ENCODE results near the gene EYA2.

Gene EYA2

DNA sequence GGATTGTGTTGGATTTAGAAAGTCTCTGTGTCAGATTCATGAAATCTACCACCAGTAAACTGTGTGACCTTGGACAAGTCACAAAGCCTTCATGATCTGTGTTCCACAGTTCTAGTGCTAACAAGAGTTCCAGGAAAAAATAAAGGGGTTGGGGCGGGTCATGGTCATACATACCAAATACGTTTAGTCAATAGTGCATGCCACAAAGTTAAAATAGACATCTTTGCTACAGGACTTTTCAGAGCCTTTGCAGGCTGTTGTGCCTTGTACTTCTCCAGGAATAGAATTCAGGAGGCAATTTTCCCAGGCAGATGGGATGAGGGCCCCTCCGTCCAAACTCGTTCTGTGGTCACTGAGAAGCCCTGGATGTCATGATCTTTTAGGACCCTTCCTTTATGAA, 127.2 kb downstream of the EYA2 start:
- Mint-ChIP-seq H3K27me3 (ENCODE audit: low read depth) (peaks cover 51% of the 10 kb centered on the region), H3K9me3 (no peaks in the 10 kb centered on the region), H3K36me3 (ENCODE audit: low read depth) (no peaks in the 10 kb centered on the region), H3K4me3 (no peak overlapping the region), H3K4me1 (ENCODE audit: low read depth) (peaks cover 3% of the 10 kb centered on the region), H3K27ac (no peak overlapping the region)

DNA sequence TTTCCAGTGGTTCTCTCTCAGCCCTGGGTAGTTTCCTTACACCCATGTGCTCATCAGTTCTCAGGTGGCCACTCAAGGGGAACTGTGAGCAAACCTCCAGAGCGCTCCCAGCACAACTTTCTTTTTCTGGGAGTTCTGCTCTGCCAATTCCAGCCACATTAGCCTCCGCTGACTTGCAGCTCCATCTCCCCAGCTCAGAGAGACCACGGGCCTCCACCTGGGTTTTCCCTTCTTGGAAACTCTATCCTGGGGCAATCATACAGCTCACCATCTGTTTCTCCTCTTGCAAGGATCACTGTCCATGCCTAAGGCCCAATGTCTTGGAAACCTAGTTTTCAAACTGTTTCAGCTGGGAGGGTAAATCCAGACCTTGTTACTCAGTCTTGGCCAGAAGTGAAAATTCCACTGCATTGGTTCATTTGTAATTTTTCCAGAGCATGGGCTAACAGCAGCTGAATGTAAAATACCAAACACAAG, 129.9 kb downstream of the EYA2 start:
- Mint-ChIP-seq H3K9me3 (peaks cover 3% of the 10 kb centered on the region), H3K4me3 (no peak overlapping the region), H3K36me3 (ENCODE audit: low read depth) (no peaks in the 10 kb centered on the region), H3K4me1 (ENCODE audit: low read depth) (no peaks in the 10 kb centered on the region), H3K27me3 (ENCODE audit: low read depth) (peaks cover 46% of the 10 kb centered on the region), H3K27ac (no peak overlapping the region)

DNA sequence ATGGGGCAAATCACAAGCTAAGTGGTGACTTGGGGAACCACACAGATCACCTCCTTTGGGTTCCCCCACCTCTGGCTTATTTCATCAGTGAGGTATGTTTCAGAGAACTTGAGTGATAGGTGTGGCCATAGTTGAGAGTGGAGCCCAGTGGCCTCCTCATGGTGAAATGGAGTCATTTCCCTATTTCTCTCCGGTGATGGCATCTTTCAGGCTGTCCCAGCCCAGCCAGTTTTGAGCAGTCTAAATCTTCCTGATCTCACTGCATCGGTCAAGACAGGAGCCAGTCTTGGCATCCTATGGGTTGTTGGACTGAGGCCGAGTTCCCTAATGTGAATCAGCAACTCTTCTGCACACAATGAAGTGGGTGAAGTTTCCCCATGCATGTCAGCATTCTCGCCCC, 132.4 kb downstream of the EYA2 start:
- H3K4me1 Mint-ChIP-seq (ENCODE audit: low read depth), result no peaks in the 10 kb centered on the region
- no peak overlapping the region for H3K27ac Mint-ChIP-seq
- H3K9me3 Mint-ChIP-seq, result peaks cover 3% of the 10 kb centered on the region
- no peaks in the 10 kb centered on the region for H3K36me3 Mint-ChIP-seq (ENCODE audit: low read depth)
- peaks cover 43% of the 10 kb centered on the region for H3K27me3 Mint-ChIP-seq (ENCODE audit: low read depth)
- H3K4me3 Mint-ChIP-seq, result no peak overlapping the region

DNA sequence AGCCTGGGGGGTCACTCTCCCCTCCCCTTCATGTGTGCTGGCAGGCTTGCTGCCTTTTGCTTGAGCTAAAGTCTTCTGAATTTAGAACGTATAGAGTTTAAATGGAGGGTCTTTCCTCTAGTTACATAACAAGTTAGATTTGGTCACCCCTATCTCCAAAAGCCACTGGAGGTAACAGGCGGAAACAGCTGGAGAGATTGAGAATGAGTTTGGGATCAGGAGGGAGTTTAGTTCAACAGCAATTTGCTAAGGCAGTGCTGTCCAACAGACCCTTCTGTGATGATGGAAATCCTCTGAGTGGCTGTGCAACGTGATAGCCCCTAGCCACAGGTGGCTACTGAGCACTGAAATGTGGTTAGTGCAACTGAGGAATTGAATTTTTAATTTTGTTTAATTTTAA, 132.8 kb downstream of the EYA2 start:
- no peaks in the 10 kb centered on the region for H3K4me1 Mint-ChIP-seq (ENCODE audit: low read depth)
- H3K4me3 Mint-ChIP-seq, result no peak overlapping the region
- H3K9me3 Mint-ChIP-seq, result peaks cover 3% of the 10 kb centered on the region
- no peaks in the 10 kb centered on the region for H3K36me3 Mint-ChIP-seq (ENCODE audit: low read depth)
- peaks cover 43% of the 10 kb centered on the region for H3K27me3 Mint-ChIP-seq (ENCODE audit: low read depth)
- H3K27ac Mint-ChIP-seq, result no peak overlapping the region

DNA sequence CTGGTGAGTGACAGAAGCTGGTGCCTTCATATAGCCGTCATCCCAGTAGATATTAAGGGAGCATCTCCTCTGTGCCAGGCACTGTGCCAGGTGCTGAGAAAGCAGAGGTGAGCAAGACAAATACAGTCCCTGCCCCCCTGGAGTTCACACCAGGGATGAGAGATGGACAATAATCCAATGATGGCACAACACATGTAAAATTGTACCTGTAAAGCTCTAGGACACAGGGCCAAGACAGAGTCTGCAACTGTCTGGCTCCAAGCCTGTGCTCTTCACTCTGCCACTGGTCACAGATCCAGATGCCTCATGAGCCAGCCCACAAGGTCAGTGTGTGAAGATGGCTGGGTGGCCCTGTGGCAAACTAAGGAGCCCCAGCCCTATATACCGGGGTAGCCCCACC, 133.8 kb downstream of the EYA2 start:
- H3K27ac Mint-ChIP-seq, result no peak overlapping the region
- H3K4me1 Mint-ChIP-seq (ENCODE audit: low read depth), result no peaks in the 10 kb centered on the region
- no peaks in the 10 kb centered on the region for H3K36me3 Mint-ChIP-seq (ENCODE audit: low read depth)
- H3K9me3 Mint-ChIP-seq, result peaks cover 3% of the 10 kb centered on the region
- no peak overlapping the region for H3K4me3 Mint-ChIP-seq
- peaks cover 34% of the 10 kb centered on the region for H3K27me3 Mint-ChIP-seq (ENCODE audit: low read depth)

DNA sequence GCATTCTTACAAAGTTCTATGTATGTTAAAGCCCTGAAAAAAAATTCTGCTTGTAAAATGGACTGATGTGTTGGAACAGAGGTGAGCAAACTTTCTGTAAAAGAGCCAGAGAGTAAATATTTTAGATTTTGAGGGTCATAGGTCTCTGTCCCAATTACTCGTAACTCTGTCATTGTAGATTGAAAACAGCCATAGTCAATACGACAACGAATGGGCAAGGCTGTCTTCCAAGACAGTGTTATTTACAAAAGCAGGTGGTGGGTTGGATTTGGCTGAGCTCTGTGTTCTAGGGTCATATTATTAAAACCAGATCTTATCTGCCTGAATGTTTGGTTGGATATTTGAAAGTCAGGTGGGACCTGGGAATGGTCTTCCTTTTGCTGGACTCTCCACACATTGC, 135.2 kb downstream of the EYA2 start:
- no peak overlapping the region for H3K4me3 Mint-ChIP-seq
- H3K27me3 Mint-ChIP-seq (ENCODE audit: low read depth), result peaks cover 21% of the 10 kb centered on the region
- H3K4me1 Mint-ChIP-seq (ENCODE audit: low read depth), result no peaks in the 10 kb centered on the region
- no peak overlapping the region for H3K27ac Mint-ChIP-seq
- peaks cover 3% of the 10 kb centered on the region for H3K9me3 Mint-ChIP-seq
- H3K36me3 Mint-ChIP-seq (ENCODE audit: low read depth), result no peaks in the 10 kb centered on the region

DNA sequence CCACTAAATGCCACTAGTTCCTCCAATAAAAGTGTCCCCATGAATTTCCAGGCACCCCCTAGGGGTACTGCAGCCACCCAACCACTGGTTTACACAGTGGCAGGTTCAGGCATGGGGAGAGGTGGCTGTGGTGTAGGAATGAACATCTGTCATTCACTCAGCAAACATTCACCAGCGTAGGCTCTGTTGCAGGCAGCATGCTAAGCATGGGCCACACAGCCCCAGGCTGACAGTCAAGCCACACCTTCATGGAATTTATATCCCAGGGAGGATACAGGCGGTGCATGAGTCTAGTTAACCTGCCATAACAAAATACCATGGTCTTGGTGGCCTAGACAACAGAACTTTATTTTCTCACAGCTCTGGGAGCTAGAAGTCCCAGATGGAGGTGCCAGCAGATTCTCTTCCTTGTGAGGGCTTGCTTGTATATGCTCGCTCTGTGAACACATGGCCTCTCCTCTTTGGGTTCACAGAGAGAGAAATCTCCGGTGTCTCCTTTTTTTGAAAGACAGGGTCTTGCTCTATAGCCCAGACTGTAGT, 135.7 kb downstream of the EYA2 start:
- peaks cover 18% of the 10 kb centered on the region for H3K27me3 Mint-ChIP-seq (ENCODE audit: low read depth)
- H3K36me3 Mint-ChIP-seq (ENCODE audit: low read depth), result no peaks in the 10 kb centered on the region
- H3K4me3 Mint-ChIP-seq, result no peak overlapping the region
- H3K9me3 Mint-ChIP-seq, result peaks cover 3% of the 10 kb centered on the region
- no peak overlapping the region for H3K27ac Mint-ChIP-seq
- H3K4me1 Mint-ChIP-seq (ENCODE audit: low read depth), result no peaks in the 10 kb centered on the region

DNA sequence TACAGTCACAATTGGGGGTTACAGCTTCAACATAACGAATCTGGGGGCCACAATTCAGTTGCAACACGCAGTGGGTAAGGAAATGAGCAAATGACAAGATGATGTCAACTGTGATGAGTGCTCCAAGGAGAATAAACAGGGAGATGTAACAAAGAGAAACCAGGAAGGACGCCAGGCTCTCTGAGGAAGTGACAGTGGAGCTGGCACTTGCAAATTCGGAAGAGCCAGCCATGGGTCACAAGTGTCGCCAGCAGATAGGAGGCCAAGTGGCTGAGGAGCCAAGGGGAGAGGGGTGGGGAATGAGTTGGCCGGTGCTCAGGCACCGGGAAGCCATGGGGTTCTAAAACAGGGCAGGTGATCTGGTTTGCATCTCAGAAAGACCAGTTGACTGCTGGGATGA, 136.4 kb downstream of the EYA2 start:
- Mint-ChIP-seq H3K27ac (no peak overlapping the region), H3K36me3 (ENCODE audit: low read depth) (no peaks in the 10 kb centered on the region), H3K9me3 (peaks cover 3% of the 10 kb centered on the region), H3K27me3 (ENCODE audit: low read depth) (peaks cover 14% of the 10 kb centered on the region), H3K4me1 (ENCODE audit: low read depth) (no peaks in the 10 kb centered on the region), H3K4me3 (no peak overlapping the region)

DNA sequence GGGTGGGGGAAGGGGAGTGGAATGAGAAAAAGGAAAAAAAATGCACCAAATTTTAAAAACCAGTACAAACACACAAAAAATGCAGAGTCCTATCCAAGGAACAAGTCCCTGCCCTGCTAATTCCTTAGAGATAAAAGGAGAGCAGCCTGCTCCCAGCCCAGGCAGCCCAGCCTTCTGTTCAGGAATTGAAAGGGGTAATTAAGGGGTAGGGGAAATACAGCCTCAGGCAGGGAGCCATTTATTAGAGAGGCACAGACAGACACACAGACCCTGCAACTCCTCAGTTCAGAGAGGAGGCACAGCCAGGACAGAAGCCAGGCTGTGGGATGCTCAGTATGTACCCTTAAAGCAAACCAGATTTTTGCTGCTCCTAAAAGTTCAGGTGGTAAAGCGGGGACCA, 137.2 kb downstream of the EYA2 start:
- Mint-ChIP-seq H3K4me3 (no peak overlapping the region), H3K4me1 (ENCODE audit: low read depth) (no peaks in the 10 kb centered on the region), H3K27me3 (ENCODE audit: low read depth) (peaks cover 7% of the 10 kb centered on the region), H3K9me3 (peaks cover 3% of the 10 kb centered on the region), H3K27ac (no peak overlapping the region), H3K36me3 (ENCODE audit: low read depth) (no peaks in the 10 kb centered on the region)

DNA sequence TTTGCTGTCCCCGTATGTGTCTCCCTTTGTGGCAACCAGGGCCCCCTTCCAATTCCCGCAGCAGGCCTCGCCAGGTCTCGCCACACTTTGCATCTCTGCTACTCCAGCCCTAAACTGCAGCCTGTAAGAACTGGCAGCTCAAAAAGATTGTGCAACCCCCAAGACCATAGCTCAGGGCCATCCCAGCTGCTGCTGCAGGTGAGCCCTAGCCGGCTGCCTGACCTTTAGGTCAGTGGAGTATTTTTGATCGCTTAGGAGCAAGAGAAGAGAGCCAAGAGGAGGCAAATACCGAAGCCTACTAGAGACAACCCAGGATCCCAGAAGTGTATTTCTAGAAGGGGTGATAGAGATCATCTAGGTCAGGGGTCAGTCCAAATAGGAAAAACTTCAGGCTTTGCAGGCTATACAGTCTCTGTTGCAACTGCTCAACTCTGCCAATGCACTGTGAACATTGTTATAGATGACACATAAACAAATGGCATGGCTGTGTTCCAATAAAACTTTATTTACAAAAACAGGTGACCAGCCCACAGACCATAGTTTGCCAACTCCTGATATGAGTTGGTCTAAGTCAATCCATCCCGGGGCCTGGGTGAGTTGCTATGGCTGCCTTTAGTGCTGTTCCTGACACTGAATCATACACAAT, 138.4 kb downstream of the EYA2 start:
- no peaks in the 10 kb centered on the region for H3K36me3 Mint-ChIP-seq (ENCODE audit: low read depth)
- peaks cover 9% of the 10 kb centered on the region for H3K27me3 Mint-ChIP-seq (ENCODE audit: low read depth)
- H3K9me3 Mint-ChIP-seq, result peaks cover 6% of the 10 kb centered on the region
- H3K27ac Mint-ChIP-seq, result no peak overlapping the region
- no peak overlapping the region for H3K4me3 Mint-ChIP-seq
- no peaks in the 10 kb centered on the region for H3K4me1 Mint-ChIP-seq (ENCODE audit: low read depth)

DNA sequence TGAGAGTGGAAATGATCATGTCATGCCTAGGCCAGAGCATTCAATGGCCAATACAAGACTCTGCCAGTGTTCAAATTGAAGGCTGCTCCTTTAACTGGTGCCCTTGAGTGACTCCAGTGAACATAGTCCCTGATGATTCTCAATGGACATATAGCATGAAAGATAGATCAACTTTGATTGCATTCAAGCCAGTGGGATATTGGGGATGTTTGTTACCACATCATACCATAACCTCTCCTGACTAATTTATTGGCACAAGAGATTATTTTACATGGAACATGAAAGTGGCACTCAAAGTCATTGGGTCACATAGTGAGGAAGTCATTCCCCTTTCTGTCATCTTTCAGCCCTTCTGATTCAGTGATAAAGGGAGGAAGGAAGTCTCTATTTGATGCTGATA, 139.0 kb downstream of the EYA2 start:
- Mint-ChIP-seq H3K27ac (no peak overlapping the region), H3K4me3 (no peak overlapping the region), H3K9me3 (peaks cover 6% of the 10 kb centered on the region), H3K4me1 (ENCODE audit: low read depth) (no peaks in the 10 kb centered on the region), H3K27me3 (ENCODE audit: low read depth) (peaks cover 9% of the 10 kb centered on the region), H3K36me3 (ENCODE audit: low read depth) (no peaks in the 10 kb centered on the region)

DNA sequence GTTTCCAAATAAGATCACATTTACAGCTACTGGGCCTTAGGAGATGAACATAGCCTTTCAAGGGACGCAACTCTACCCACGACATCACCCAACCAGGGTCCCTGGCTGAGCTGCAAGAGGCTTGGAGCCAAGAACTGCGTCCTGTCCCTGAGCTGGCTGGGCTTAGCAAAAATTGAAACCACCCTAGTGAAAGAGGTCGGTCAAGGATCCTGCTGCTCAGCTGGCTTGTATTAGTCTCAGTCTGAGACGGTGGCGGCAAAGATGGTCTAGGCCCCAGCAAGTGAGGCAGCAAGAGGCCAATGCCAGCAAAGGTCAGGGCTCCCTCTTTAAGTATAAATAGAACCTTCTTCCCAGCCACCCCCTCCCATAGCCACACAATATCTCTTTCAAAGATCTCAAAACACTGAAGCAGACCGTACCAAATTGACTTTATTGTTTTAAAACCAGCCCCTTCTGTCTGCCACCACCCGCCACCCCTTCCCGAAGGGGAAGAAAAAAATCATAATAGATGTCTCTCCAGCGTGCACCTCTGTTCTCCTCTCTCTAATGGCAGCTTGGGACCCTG, 140.5 kb downstream of the EYA2 start:
- H3K27ac Mint-ChIP-seq, result no peak overlapping the region
- peaks cover 4% of the 10 kb centered on the region for H3K9me3 Mint-ChIP-seq
- H3K27me3 Mint-ChIP-seq (ENCODE audit: low read depth), result peaks cover 9% of the 10 kb centered on the region
- H3K4me1 Mint-ChIP-seq (ENCODE audit: low read depth), result no peaks in the 10 kb centered on the region
- no peaks in the 10 kb centered on the region for H3K36me3 Mint-ChIP-seq (ENCODE audit: low read depth)
- no peak overlapping the region for H3K4me3 Mint-ChIP-seq

DNA sequence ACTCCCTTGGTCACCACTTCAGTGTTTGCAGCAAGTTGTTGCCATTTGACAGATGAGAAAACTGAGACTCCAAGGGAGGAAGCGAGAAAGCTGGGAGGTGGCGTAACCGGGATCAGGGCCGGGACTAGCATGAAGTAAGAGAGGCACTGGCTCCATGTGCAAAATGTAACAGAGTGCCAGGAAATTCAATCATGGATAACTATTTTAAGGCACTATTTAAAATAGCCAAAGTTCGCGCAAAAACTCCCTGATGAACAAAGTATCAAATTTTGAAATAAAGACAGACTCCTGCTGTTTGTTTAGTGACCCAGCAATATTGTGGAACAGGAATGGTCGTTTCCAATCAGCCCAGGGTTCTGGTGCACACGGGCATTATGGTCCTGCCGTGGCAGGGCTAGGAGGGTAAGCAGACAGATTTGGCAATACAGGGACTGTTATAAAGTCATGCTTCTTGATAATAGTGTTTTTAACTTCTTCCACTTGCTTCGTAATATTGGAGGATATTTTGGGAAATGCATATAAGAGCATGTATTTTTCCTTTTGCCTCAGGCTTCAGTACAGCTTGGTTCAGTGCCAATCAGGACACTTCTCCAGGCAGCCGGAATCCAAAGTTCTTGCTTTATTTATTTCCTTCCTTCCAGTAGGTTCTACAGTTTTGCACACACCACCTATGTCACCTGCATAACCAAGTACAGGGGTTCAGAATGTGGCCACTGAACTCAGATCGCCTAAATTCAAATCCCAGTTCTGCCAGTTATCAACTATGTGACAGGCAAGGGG, 141.6 kb downstream of the EYA2 start:
- Mint-ChIP-seq H3K27me3 (ENCODE audit: low read depth) (peaks cover 5% of the 10 kb centered on the region), H3K4me1 (ENCODE audit: low read depth) (no peaks in the 10 kb centered on the region), H3K27ac (no peak overlapping the region), H3K36me3 (ENCODE audit: low read depth) (no peaks in the 10 kb centered on the region), H3K9me3 (peaks cover 4% of the 10 kb centered on the region), H3K4me3 (no peak overlapping the region)

DNA sequence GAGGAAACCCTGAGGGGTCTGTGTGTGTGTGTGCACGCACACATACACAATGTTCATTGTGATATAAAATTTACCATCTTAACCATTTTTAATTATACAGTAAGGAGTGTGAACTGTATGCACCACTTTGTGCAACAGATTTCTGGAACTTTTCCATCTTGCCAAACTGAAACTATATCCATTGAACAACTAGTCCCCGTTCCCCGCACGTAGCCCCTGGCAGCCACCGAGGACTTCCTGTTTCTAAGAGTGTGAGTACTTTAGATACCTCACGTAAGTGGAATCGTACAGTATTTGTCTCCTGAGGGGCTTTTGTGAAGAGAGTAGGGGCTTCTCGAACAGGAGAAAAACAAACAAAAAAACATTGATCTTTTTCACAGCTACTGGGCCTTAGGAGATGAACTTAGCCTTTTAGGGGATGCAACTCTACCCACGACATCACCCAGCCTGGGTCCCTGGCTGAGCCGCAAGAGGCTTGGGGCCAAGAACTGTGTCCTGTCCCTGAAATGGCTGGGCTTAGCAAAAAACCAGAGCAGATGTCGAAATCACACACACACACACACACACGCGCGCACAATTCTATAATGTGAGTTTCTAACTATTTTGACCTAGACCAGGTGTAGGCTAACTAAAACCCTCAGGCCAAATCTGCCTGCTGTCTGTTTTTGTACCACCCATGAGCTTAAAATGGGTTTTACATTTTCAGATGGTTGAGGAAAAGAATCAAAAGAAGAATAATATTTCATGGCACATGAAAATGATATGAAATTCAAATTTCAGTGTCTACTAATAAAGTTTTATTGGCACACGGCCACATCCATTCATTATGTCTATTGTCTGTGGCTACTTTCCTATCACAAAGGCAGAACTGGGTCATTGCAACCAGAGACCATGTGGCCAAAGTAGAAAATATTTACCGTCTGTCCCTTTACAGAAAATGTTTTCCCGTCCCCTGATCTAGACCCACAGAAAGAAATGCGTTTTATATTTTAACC, 144.2 kb downstream of the EYA2 start:
- Mint-ChIP-seq H3K27me3 (ENCODE audit: low read depth) (peaks cover 3% of the 10 kb centered on the region), H3K36me3 (ENCODE audit: low read depth) (no peaks in the 10 kb centered on the region), H3K9me3 (peaks cover 4% of the 10 kb centered on the region)

More for the DNA sequence above, 144.2 kb downstream of the EYA2 start:
- Mint-ChIP-seq H3K27ac (no peak overlapping the region), H3K4me1 (ENCODE audit: low read depth) (no peaks in the 10 kb centered on the region), H3K4me3 (no peak overlapping the region)

Data from T-helper 1 cell treated with Interleukin-12 subunit alpha and Interleukin-12 subunit beta and Interleukin-4 antibody, amounts not matched to agents 30 μg/mL and 1 μg/mL, for 36 hours (primary cell).